Liver (tissue), 9 donors: ENCODE results near the gene FAM228B. TPM values are rescaled to one million over a fixed set of nuclear protein-coding genes. Genes with fewer than 3 reads are reported as not detected.

Experiments used
- DNase-seq: peaks from one replicate; pipeline ENCODE4 v3.0.0-alpha.2; 2017; ENCODE audit warnings: low spot score
- H3K27ac ChIP-seq, 2 donors: one replicate each; pipeline ENCODE4 v1.7.0; 2013; ENCODE audit warnings: inconsistent platforms in 2 of 2, low read length in 2 of 2, control low read depth in 1 of 2, low read depth in 1 of 2, mild to moderate bottlenecking in 1 of 2
- H3K27me3 ChIP-seq, 4 donors: one replicate each; pipeline versions ENCODE4 v1.6.1 to v1.7.0; 2013; ENCODE audit warnings: low read length in 3 of 4, inconsistent platforms in 1 of 4, mild to moderate bottlenecking in 1 of 4, moderate library complexity in 1 of 4; ENCODE audit not compliant: control insufficient read depth in 4 of 4, insufficient read depth in 4 of 4
- H3K36me3 ChIP-seq, 4 donors: one replicate each; pipeline versions ENCODE4 v1.6.1 to v1.7.0; 2013; ENCODE audit warnings: low read length in 3 of 4, mild to moderate bottlenecking in 3 of 4, low read depth in 1 of 4, moderate library complexity in 1 of 4; ENCODE audit not compliant: control insufficient read depth in 4 of 4, insufficient read depth in 3 of 4
- H3K4me1 ChIP-seq, 4 donors: one replicate each; pipeline versions ENCODE4 v1.6.1 to v1.7.0; 2013; ENCODE audit warnings: low read length in 3 of 4, mild to moderate bottlenecking in 3 of 4, moderate library complexity in 1 of 4; ENCODE audit not compliant: control insufficient read depth in 4 of 4, insufficient read depth in 4 of 4
- H3K4me3 ChIP-seq, 3 donors: one replicate each; pipeline versions ENCODE4 v1.6.1 to v1.7.0; 2013; ENCODE audit warnings: low read length in 3 of 3, control low read depth in 1 of 3, low read depth in 1 of 3, mild to moderate bottlenecking in 1 of 3
- H3K9ac ChIP-seq, 2 donors: one replicate each; pipeline ENCODE4 v1.7.0; 2013; ENCODE audit warnings: low read length in 2 of 2, mild to moderate bottlenecking in 2 of 2, moderate library complexity in 2 of 2, control low read depth in 1 of 2, low read depth in 1 of 2
- H3K9me3 ChIP-seq, 4 donors: one replicate each; pipeline versions ENCODE4 v1.6.1 to v1.7.0; 2013; ENCODE audit warnings: low read length in 3 of 4; ENCODE audit not compliant: control insufficient read depth in 4 of 4
- FOXA1 ChIP-seq: IDR thresholded peaks from 2 replicates; pipeline ENCODE4 v1.6.1; 2016; ENCODE audit warnings: antibody characterized with exemption
- FOXA2 ChIP-seq: IDR thresholded peaks from 2 replicates; pipeline ENCODE4 v1.6.1; 2016; ENCODE audit warnings: antibody characterized with exemption
- GABPA ChIP-seq, 2 donors: IDR thresholded peaks in 1 of 2; conservative IDR thresholded peaks in 1 of 2; 2 replicates each; pipeline ENCODE4 v1.6.1; 2016; ENCODE audit warnings: antibody characterized with exemption in 2 of 2, mild to moderate bottlenecking in 1 of 2, moderate library complexity in 1 of 2
- HNF4A ChIP-seq, 2 donors: conservative IDR thresholded peaks; 2 replicates each; pipeline ENCODE4 v1.6.1; 2016; ENCODE audit warnings: antibody characterized with exemption in 2 of 2, mild to moderate bottlenecking in 2 of 2
- HNF4G ChIP-seq: IDR thresholded peaks from 2 replicates; pipeline ENCODE4 v1.6.1; 2016; ENCODE audit warnings: antibody characterized with exemption
- NR2F2 ChIP-seq: IDR thresholded peaks from 2 replicates; pipeline ENCODE4 v1.6.1; 2016; ENCODE audit warnings: antibody characterized with exemption
- RAD21 ChIP-seq, 2 donors: IDR thresholded peaks; 2 replicates each; pipeline ENCODE4 v1.6.1; 2016; ENCODE audit warnings: antibody characterized with exemption in 2 of 2, mild to moderate bottlenecking in 2 of 2
- RXRA ChIP-seq, 2 donors: IDR thresholded peaks; 2 replicates each; pipeline ENCODE4 v1.6.1; 2017 to 2018; ENCODE audit warnings: antibody characterized with exemption in 2 of 2, mild to moderate bottlenecking in 1 of 2
- SP1 ChIP-seq: IDR thresholded peaks from 2 replicates; pipeline ENCODE4 v1.6.1; 2018; ENCODE audit warnings: antibody characterized with exemption, mild to moderate bottlenecking
- WGBS: extraction: QIAGEN DNeasy Blood & Tissue Kit; methylation state at CpG from one replicate; pipeline ENCODE4 v1.1.7; 2013; 5-methylcytosine and 5-hydroxymethylcytosine counted together
- polyA plus RNA-seq, 2 donors: library from polyadenylated mRNA; stranded (reverse) in 1 of 2; unstranded in 1 of 2; fragments of 200-250 nt in 1 of 2; fragments of >200 nt in 1 of 2; fragmentation: Nextera tagmentation in 1 of 2; extraction: Ambion mirVana in 1 of 2; gene quantifications; one replicate each; pipeline versions ENCODE4 v1.2.1 to v1.2.3, GENCODE V29; 2013 to 2015
- total RNA-seq, 2 donors: library from RNA; depleted of rRNA; stranded (reverse); fragments of >200 nt; gene quantifications; one replicate each; pipeline ENCODE4 v1.2.3, GENCODE V29; 2014
- TF ChIP-seq, protein P1 (sequence below): IDR thresholded peaks from 2 replicates; pipeline ENCODE4 v1.6.1; 2016; ENCODE audit warnings: antibody characterized with exemption, mild to moderate bottlenecking
- TF ChIP-seq, protein P2 (sequence below): IDR thresholded peaks from 2 replicates; pipeline ENCODE4 v1.6.1; 2016; ENCODE audit warnings: antibody characterized with exemption
- TF ChIP-seq, protein P3 (sequence below): IDR thresholded peaks from 2 replicates; pipeline ENCODE4 v1.6.1; 2016; ENCODE audit warnings: antibody characterized with exemption
- TF ChIP-seq, protein P4 (sequence below): fragments of 150-350 bp; IDR thresholded peaks from 2 replicates; pipeline ENCODE4 v1.5.1; 2017; ENCODE audit warnings: improper control_type of control experiment, low read depth, low read length; ENCODE audit not compliant: missing input control
- TF ChIP-seq, protein P5 (sequence below): IDR thresholded peaks from 2 replicates; pipeline ENCODE4 v1.6.1; 2016; ENCODE audit warnings: antibody characterized with exemption
- donor health status: healthy.
- donor health status: healthy.
- donor health status: healthy.
- donor health status: healthy.
- donor health status: healthy.

Gene FAM228B
- total and polyA plus RNA-seq, 4 donors = 0.68 to 4.2 (median 3.8) TPM

DNA sequence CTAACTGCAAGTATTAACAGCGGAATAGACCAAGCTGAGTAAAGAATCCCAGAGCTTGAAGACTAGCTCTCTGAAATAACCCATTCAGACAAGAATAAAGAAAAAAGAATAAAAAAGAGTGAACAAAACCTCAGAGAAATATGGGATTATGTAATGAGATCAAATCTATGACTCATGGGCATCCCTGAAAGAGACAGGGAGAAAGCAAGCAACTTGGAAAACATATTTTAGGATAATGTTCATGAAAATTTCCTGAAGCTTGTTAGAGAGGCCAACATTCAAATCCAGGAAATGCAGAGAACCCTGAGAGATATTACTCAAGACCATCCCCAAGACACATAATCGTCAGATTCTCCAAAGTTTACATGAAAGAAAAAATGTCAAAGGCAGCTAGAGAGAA lies 17.5 kb upstream of the FAM228B start:
- no peak overlapping the region for H3K9ac ChIP-seq
- H3K4me3 ChIP-seq = no peak overlapping the region
- H3K27ac ChIP-seq = no peak overlapping the region
- TF ChIP-seq RXRA (IDR thresholded peaks at IDR 0.05) (no peak), HNF4G (no peak), FOXA1 (no peak), GABPA (IDR thresholded peaks at IDR 0.05 in 1 of 2, conservative IDR thresholded peaks at IDR 0.05 in 1 of 2) (no peak), NR2F2 (no peak)
- TF ChIP-seq, protein P1, sequence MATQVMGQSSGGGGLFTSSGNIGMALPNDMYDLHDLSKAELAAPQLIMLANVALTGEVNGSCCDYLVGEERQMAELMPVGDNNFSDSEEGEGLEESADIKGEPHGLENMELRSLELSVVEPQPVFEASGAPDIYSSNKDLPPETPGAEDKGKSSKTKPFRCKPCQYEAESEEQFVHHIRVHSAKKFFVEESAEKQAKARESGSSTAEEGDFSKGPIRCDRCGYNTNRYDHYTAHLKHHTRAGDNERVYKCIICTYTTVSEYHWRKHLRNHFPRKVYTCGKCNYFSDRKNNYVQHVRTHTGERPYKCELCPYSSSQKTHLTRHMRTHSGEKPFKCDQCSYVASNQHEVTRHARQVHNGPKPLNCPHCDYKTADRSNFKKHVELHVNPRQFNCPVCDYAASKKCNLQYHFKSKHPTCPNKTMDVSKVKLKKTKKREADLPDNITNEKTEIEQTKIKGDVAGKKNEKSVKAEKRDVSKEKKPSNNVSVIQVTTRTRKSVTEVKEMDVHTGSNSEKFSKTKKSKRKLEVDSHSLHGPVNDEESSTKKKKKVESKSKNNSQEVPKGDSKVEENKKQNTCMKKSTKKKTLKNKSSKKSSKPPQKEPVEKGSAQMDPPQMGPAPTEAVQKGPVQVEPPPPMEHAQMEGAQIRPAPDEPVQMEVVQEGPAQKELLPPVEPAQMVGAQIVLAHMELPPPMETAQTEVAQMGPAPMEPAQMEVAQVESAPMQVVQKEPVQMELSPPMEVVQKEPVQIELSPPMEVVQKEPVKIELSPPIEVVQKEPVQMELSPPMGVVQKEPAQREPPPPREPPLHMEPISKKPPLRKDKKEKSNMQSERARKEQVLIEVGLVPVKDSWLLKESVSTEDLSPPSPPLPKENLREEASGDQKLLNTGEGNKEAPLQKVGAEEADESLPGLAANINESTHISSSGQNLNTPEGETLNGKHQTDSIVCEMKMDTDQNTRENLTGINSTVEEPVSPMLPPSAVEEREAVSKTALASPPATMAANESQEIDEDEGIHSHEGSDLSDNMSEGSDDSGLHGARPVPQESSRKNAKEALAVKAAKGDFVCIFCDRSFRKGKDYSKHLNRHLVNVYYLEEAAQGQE = no peak
- TF ChIP-seq, protein P2, sequence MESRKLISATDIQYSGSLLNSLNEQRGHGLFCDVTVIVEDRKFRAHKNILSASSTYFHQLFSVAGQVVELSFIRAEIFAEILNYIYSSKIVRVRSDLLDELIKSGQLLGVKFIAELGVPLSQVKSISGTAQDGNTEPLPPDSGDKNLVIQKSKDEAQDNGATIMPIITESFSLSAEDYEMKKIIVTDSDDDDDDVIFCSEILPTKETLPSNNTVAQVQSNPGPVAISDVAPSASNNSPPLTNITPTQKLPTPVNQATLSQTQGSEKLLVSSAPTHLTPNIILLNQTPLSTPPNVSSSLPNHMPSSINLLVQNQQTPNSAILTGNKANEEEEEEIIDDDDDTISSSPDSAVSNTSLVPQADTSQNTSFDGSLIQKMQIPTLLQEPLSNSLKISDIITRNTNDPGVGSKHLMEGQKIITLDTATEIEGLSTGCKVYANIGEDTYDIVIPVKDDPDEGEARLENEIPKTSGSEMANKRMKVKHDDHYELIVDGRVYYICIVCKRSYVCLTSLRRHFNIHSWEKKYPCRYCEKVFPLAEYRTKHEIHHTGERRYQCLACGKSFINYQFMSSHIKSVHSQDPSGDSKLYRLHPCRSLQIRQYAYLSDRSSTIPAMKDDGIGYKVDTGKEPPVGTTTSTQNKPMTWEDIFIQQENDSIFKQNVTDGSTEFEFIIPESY = no peak
- TF ChIP-seq, protein P3, sequence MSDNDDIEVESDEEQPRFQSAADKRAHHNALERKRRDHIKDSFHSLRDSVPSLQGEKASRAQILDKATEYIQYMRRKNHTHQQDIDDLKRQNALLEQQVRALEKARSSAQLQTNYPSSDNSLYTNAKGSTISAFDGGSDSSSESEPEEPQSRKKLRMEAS = no peak
- TF ChIP-seq, protein P4, sequence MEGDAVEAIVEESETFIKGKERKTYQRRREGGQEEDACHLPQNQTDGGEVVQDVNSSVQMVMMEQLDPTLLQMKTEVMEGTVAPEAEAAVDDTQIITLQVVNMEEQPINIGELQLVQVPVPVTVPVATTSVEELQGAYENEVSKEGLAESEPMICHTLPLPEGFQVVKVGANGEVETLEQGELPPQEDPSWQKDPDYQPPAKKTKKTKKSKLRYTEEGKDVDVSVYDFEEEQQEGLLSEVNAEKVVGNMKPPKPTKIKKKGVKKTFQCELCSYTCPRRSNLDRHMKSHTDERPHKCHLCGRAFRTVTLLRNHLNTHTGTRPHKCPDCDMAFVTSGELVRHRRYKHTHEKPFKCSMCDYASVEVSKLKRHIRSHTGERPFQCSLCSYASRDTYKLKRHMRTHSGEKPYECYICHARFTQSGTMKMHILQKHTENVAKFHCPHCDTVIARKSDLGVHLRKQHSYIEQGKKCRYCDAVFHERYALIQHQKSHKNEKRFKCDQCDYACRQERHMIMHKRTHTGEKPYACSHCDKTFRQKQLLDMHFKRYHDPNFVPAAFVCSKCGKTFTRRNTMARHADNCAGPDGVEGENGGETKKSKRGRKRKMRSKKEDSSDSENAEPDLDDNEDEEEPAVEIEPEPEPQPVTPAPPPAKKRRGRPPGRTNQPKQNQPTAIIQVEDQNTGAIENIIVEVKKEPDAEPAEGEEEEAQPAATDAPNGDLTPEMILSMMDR = no peak
- WGBS = 49% methylated on average over 2 of the region's 2 CpGs
- H3K9me3 ChIP-seq = no peaks in the 10 kb centered on the region
- H3K27me3 ChIP-seq = no peaks in the 10 kb centered on the region
- no peaks in the 10 kb centered on the region for H3K36me3 ChIP-seq
- H3K4me1 ChIP-seq = no peaks in the 10 kb centered on the region
- DNase-seq = no peak

DNA sequence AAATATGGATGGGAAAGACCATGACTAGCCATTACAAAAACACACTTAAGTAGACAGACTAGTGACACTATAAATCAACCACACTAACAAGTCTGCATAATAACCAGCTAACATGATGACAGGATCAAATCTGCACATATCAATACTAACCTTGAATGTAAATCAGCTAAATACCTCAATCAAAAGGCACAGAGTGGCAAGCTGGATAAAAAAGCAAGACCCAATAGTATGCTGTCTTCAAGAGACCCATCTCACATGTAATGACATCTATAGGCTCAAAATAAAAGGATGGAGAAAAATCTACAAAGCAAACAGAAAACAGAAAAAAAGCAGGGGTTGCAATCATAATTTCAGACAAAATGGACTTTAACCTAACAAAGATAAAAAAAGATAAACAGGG lies 16.5 kb upstream of the FAM228B start:
- no peak overlapping the region for H3K27ac ChIP-seq
- no peaks in the 10 kb centered on the region for H3K9me3 ChIP-seq
- H3K4me1 ChIP-seq = no peaks in the 10 kb centered on the region
- no peak overlapping the region for H3K4me3 ChIP-seq
- H3K9ac ChIP-seq = no peak overlapping the region
- no peak for TF ChIP-seq RXRA (IDR thresholded peaks at IDR 0.05)
- TF ChIP-seq SP1 = no peak
- TF ChIP-seq FOXA1 = no peak
- TF ChIP-seq HNF4A (conservative IDR thresholded peaks at IDR 0.05) = no peak
- TF ChIP-seq, protein P5, sequence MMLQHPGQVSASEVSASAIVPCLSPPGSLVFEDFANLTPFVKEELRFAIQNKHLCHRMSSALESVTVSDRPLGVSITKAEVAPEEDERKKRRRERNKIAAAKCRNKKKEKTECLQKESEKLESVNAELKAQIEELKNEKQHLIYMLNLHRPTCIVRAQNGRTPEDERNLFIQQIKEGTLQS = no peak
- TF ChIP-seq, protein P3 = no peak
- no peak for TF ChIP-seq GABPA (IDR thresholded peaks at IDR 0.05 in 1 of 2, conservative IDR thresholded peaks at IDR 0.05 in 1 of 2)
- TF ChIP-seq RAD21 (IDR thresholded peaks at IDR 0.05) = no peak
- no peak for TF ChIP-seq HNF4G
- TF ChIP-seq NR2F2 = no peak
- no peak for TF ChIP-seq FOXA2
- TF ChIP-seq, protein P1 = no peak
- TF ChIP-seq, protein P2 = no peak
- H3K27me3 ChIP-seq = no peaks in the 10 kb centered on the region
- DNase-seq = no peak
- H3K36me3 ChIP-seq = no peaks in the 10 kb centered on the region
